Erythroblast (primary cell): Measurements from ENCODE around the gene LYPD6B.

Source experiments
- GATA1 ChIP-seq: IDR thresholded peaks from 2 replicates; pipeline ENCODE4 v1.6.1; 2011; ENCODE audit warnings: low read depth, mild to moderate bottlenecking, control low read depth, low read length, moderate library complexity
- POLR2A ChIP-seq: IDR thresholded peaks from 2 replicates; pipeline ENCODE4 v1.6.1; 2011; ENCODE audit warnings: mild to moderate bottlenecking, low read length

GRCh38 chr2:149223472-149224095 lies 185.1 kb downstream of the LYPD6B start:
- TF ChIP-seq POLR2A (no peak), GATA1 (no peak)
